K562 (cell line): Measurements from ENCODE around the gene MCEMP1. TPM values are rescaled to one million over a fixed set of nuclear protein-coding genes. Genes with fewer than 3 reads are reported as not detected.

Experiments
- ATF2 ChIP-seq: sonication (generic); formaldehyde crosslinking; IDR thresholded peaks from 2 replicates; pipeline ENCODE4 v1.8.1; 2022; ENCODE audit warnings: missing genetic modification reagents
- CREB1 ChIP-seq, 2 experiments: sonication (generic) in 1 of 2; formaldehyde crosslinking in 1 of 2; IDR thresholded peaks; 2 replicates each; pipeline versions ENCODE4 v1.6.1 to v1.8.0; 2012 to 2022; ENCODE audit warnings: inconsistent platforms in 1 of 2, mild to moderate bottlenecking in 1 of 2, missing genetic modification reagents in 1 of 2, moderate library complexity in 1 of 2
- ETS1 ChIP-seq: conservative IDR thresholded peaks from 2 replicates; pipeline ENCODE4 v1.6.1; 2011; ENCODE audit warnings: low read depth, mild to moderate bottlenecking, low read length; ENCODE audit not compliant: control insufficient read depth
- GATAD2B ChIP-seq: fragments of 450-650 bp; IDR thresholded peaks from 2 replicates; pipeline ENCODE4 v1.6.1; 2017; ENCODE audit warnings: mild to moderate bottlenecking, borderline replicate concordance
- HCFC1 ChIP-seq: IDR thresholded peaks from 2 replicates; pipeline ENCODE4 v1.6.1; 2012; ENCODE audit warnings: low read depth, low read length, improper control_type of control experiment
- HDAC6 ChIP-seq: IDR thresholded peaks from 2 replicates; pipeline ENCODE4 v1.6.1; 2012; ENCODE audit warnings: low read depth, mild to moderate bottlenecking, control low read depth, inconsistent platforms, low read length, moderate library complexity
- IRF2 ChIP-seq: sonication (generic); formaldehyde crosslinking; IDR thresholded peaks from 2 replicates; pipeline ENCODE4 v1.8.1; 2022; ENCODE audit warnings: mild to moderate bottlenecking, missing genetic modification reagents
- JUNB ChIP-seq: fragments of 450-650 bp; formaldehyde crosslinking; conservative IDR thresholded peaks from 2 replicates; pipeline ENCODE4 v1.4.0; 2020; ENCODE audit warnings: mild to moderate bottlenecking
- MTA1 ChIP-seq: fragments of 450-650 bp; IDR thresholded peaks from 2 replicates; pipeline ENCODE4 v1.6.1; 2017; ENCODE audit warnings: borderline replicate concordance
- SNIP1 ChIP-seq: fragments of 450-650 bp; IDR thresholded peaks from 2 replicates; pipeline ENCODE4 v1.7.1; 2017; ENCODE audit warnings: low read depth, mild to moderate bottlenecking
- TAF1 ChIP-seq: IDR thresholded peaks from 2 replicates; pipeline ENCODE4 v1.6.1; 2011; ENCODE audit warnings: mild to moderate bottlenecking, low read length, moderate library complexity; ENCODE audit not compliant: insufficient read depth, control insufficient read depth, severe bottlenecking; ENCODE audit errors: extremely low read depth
- ZBTB33 ChIP-seq: sonication (generic); formaldehyde crosslinking; IDR thresholded peaks from 2 replicates; pipeline ENCODE4 v1.8.1; 2023; ENCODE audit warnings: mild to moderate bottlenecking, missing genetic modification reagents
- ZNF165 ChIP-seq: fragments of 250-450 bp; sonication (Bioruptor Pico); IDR thresholded peaks from 2 replicates; pipeline ENCODE4 v1.4.0; 2020; ENCODE audit warnings: borderline replicate concordance
- ZNF274 ChIP-seq: IDR thresholded peaks from 2 replicates; pipeline ENCODE4 v1.6.1; 2011; ENCODE audit warnings: low read depth, mild to moderate bottlenecking, low read length, moderate library complexity, borderline replicate concordance
- ZNF277 ChIP-seq: fragments of 250-450 bp; sonication (Bioruptor Pico); IDR thresholded peaks from 2 replicates; pipeline ENCODE4 v1.8.0; 2022; ENCODE audit warnings: inconsistent platforms, mild to moderate bottlenecking, moderate library complexity, borderline replicate concordance
- polyA plus RNA-seq, 8 experiments: library from polyadenylated mRNA; depleted of rRNA in 4 of 8; stranded (reverse) in 5 of 8; unstranded in 3 of 8; fragments of >200 nt; fragmentation: Nextera tagmentation in 2 of 8; fragmentation: Illumina TruSeq in 1 of 8; extraction: Ambion mirVana in 2 of 8; extraction: Trizol in 1 of 8; gene quantifications; 2 replicates each; pipeline versions ENCODE4 v1.2.1 to v1.2.3, GENCODE V29; 2011 to 2014; ENCODE audit warnings: inconsistent platforms in 1 of 8, missing spikeins in 1 of 8
- total RNA-seq, 7 experiments: library from RNA; depleted of rRNA in 6 of 7; stranded (reverse); fragments of >200 nt in 6 of 7; fragmentation: Illumina TruSeq in 2 of 7; extraction: Trizol in 2 of 7; gene quantifications; 2 replicates each; pipeline versions ENCODE4 v1.2.1 to v1.2.3, GENCODE V29; 2011 to 2021; ENCODE audit warnings: low replicate concordance in 1 of 7
- TF ChIP-seq, protein P1 (sequence below): fragments of 450-650 bp; IDR thresholded peaks from 2 replicates; pipeline ENCODE4 v1.6.1; 2014; ENCODE audit warnings: low read depth, mild to moderate bottlenecking, moderate library complexity, borderline replicate concordance
- TF ChIP-seq, protein P2 (sequence below): sonication (generic); formaldehyde crosslinking; IDR thresholded peaks from 2 replicates; pipeline ENCODE4 v1.9.0; 2022; ENCODE audit warnings: mild to moderate bottlenecking, missing genetic modification reagents

MCEMP1 gene
- total and polyA plus RNA-seq, 9 of the 15 experiments (the other 6 are each of a cell fraction or from before 2014, with no cell fraction given) = 0.11 to 1.8 (median 0.51) TPM

DNA sequence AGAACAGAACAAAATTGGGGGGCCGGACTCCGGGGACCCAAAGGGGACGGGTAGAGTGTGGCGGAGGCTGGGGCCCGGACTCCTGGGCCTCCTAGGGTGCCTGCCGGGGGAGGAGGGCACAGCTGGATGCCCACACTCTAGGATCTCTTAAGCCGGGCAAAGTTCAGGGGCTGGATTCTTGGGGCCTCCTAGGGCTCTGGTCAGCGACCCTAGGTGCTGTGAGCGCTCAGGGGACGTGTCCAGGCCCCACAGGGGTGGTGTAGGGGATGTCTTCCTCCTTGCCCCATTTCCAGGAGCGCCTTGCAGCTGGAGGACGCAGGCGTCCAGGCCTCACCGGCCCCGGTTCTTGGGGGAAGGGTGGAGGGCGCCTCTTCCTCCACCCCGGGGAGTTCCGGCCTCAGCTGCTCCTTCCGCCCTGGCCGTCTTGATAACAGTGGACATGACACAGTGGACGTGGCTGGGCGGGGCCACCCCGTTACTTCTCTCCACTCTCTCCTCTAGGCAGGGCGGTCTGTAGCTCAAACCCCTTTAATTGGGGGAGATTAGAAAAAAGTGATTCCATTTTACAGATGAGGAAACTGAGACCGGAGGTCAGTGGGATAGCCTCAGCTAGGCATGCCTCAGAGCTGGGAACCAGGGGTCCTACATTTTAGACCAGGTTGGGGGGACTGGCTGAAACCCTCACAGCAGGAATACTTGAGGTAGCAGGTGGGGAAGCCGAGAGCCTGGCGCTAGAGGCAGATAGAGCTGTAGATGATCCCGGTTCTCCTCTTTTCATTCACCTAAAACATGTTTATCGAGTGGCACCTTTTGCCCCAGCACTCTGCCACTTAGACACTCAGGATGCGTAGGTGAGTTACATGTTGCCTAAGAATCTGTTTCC, 39.3 kb upstream of the MCEMP1 start (continued):
- TF ChIP-seq, protein P1, sequence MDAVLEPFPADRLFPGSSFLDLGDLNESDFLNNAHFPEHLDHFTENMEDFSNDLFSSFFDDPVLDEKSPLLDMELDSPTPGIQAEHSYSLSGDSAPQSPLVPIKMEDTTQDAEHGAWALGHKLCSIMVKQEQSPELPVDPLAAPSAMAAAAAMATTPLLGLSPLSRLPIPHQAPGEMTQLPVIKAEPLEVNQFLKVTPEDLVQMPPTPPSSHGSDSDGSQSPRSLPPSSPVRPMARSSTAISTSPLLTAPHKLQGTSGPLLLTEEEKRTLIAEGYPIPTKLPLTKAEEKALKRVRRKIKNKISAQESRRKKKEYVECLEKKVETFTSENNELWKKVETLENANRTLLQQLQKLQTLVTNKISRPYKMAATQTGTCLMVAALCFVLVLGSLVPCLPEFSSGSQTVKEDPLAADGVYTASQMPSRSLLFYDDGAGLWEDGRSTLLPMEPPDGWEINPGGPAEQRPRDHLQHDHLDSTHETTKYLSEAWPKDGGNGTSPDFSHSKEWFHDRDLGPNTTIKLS = peak; percentile 96
- no peak for TF ChIP-seq ZNF277 (CRISPR knock-in tag)
- TF ChIP-seq JUNB (CRISPR knock-in tag) = no peak
- no peak for TF ChIP-seq ZNF274
- TF ChIP-seq GATAD2B = peak; percentile 26; the same call in 1 of the 2 replicates
- no peak for TF ChIP-seq HDAC6
- TF ChIP-seq HCFC1 = peak; percentile 50
- TF ChIP-seq IRF2 (CRISPR knock-in tag) = no peak
- TF ChIP-seq ETS1 = peak; percentile 64; the same call in 1 of the 2 replicates
- no peak for TF ChIP-seq ZBTB33 (CRISPR knock-in tag)
- no peak for TF ChIP-seq MTA1
- no peak for TF ChIP-seq CREB1 (IDR thresholded peaks at IDR 0.05)
- TF ChIP-seq CREB1 (CRISPR knock-in tag; IDR thresholded peaks at IDR 0.05) = 0 out of 2 replicates have a peak, but pooled peaks have one; percentile 38
- peak; percentile 60 for TF ChIP-seq TAF1
- TF ChIP-seq SNIP1 = no peak
- TF ChIP-seq ZNF165 (CRISPR knock-in tag) = no peak
- TF ChIP-seq, protein P2, sequence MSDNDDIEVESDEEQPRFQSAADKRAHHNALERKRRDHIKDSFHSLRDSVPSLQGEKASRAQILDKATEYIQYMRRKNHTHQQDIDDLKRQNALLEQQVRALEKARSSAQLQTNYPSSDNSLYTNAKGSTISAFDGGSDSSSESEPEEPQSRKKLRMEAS (CRISPR knock-in tag) = no peak
- TF ChIP-seq ATF2 = no peak
